Left lobe of liver (tissue), 2 donors: Measurements from ENCODE around the gene ANGPTL2. TPM values are rescaled to one million over a fixed set of nuclear protein-coding genes. Genes with fewer than 3 reads are reported as not detected.

Experiments
- ATAC-seq: fragments of 200-7000 bp; cut with Tn5 transposase; one replicate; pipeline ENCODE4 v1.9.1; 2020; ENCODE audit warnings: mild to moderate bottlenecking, moderate library complexity
- DNase-seq: peaks from one replicate; pipeline ENCODE4 v3.0.0-alpha.2; 2020; ENCODE audit warnings: low spot score
- total RNA-seq: library from RNA; stranded (reverse); gene quantifications from one replicate; pipeline ENCODE4 v1.2.1, GENCODE V29; 2021
- donor health status: DM: no; HTN: no; CAD: no; lungs with moderate emphysema.
- donor health status: DM: no; HTN: yes; CAD: no.

ANGPTL2 gene
- total RNA-seq, 1 donor from 2014 or later: 2.8 TPM

DNA sequence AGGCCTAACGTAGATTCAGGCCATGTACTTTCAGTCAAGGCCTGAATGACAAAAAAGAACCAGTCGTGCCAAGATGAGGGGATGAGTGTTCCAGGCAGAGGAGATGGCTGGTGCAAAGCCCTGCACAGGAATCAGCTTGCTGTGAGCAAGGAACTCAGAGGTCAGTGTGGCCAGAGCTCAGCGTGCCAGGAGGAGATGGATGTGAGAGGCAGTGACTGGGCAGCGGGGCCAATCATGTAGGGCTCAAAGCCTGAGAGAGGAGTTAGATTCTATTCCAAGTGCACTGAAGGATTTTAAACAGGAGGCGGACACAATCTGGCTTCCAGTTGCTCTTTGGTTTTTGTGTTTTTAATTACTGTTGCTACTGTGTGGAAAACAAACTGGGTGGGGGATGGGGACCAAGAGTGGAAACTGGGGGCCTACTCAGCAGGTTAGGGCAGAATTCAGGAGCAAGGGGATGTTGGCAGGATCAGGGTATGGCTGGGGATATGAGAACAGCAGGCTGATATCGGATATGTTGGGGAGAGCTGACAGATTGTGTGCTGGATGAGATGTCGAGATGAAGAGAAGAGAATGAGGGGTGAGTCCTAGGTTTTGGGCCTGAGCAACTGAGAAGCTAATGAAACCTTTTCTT is 64.3 kb downstream of the ANGPTL2 start:
- ATAC-seq (no peak), DNase-seq (no peak)

DNA sequence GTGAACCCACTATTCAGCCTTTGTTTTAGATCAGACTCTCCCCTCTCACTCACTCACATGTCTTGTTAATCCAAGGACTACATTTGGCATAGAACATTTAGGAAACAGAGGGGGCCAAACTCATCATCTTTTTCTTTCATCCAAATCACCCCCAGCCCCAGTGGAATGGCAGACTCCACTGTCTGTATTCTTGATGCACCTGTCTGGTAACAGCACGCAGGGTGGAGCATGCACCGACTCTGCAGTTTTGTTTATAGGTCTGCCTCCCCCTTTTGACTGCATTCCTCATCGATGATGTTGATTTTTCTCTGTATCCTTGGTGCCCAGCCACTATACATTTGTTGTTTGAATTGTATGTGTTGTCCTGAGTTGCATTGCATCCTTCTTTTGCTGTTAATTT is 66.0 kb downstream of the ANGPTL2 start:
- DNase-seq (no peak), ATAC-seq (no peak)

DNA sequence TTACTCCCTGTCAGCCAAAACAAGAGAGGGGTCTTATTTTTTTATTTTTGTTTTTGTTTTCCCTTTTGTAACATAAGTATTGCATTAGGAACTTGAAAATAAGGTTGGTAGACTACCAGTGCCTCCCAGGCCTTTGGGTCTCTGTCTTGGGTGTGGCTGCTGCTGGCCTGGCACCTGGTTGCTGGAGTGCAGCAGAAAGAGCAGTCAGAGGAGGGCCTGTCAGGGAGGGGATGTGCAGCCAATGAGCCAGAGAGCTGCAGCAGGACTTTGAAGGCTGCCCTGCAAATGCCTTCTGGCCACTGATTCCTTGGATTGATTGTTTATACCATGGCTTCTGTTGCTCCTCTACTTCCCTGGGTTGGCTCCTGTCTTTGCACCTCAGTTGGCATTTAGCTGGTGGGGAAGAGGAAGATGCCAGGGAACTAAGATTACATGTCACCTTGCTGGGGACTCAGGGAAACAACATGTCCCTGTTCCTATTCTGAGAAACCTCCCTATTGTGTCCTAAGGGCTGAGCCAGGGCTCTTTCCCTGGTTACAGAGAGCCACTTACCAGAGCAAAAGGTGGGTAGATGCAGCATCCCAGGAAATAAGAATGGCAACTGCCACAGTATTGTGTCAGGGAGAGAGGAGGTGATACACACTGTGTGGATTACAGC is 66.6 kb downstream of the ANGPTL2 start:
- ATAC-seq (no peak), DNase-seq (no peak)

DNA sequence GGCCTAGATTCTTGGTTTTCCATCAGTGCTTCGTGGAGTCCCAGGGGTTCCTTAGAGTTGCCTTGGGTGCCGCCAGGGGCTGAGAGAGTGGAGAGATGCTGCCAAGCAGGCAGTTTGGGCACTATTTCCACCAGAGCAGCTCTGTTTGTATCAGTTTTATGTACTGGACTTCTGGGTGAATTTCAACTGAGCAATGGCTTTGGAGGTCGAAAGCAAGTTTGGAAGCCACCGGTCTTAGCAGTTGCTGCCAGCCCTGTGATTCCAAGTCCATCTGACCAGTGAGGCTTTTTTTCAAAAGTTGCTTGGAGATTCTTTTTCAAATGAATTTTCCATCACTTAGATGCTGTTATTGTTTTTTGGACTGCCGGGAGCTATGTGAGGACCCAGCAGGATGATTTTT is 68.5 kb downstream of the ANGPTL2 start:
- DNase-seq: no peak
- no peak for ATAC-seq

DNA sequence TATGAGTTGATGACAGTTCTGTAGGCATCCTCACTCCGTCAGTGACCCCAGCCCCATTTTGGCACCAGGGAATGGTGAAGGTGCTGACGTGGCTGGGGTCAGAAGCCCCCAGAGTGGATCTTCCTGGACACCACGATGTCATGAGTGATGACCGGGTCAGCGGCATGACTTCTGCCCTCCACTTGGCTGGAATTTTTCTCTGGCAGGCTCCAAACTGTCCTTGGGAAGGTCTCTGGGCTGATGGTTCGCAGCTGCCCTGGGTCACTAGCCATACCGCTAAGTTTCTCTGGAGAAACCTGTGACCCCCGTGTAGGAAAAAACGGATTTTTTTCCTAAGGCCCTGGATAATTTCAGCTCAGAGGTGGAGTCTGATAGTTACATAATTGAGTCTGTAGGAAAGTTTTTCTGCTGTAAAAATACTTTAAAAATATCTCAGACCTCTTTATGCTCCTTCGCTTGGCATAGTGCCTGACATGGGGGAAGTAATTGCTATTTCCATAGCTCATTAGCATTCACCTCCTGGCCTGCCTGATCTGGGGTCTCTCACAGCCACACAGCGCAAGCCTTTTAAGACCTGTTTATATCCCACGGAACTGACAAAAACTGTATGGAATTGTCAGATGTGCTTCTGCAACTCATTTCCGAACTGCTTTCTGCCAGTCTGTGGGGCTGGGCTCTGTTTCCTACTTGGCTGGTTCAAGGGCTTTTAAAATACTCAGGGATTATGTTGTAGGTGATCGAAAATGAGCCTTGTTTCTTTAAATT is 69.2 kb downstream of the ANGPTL2 start:
- peak; percentile 42 for ATAC-seq
- DNase-seq: peak; percentile 44

DNA sequence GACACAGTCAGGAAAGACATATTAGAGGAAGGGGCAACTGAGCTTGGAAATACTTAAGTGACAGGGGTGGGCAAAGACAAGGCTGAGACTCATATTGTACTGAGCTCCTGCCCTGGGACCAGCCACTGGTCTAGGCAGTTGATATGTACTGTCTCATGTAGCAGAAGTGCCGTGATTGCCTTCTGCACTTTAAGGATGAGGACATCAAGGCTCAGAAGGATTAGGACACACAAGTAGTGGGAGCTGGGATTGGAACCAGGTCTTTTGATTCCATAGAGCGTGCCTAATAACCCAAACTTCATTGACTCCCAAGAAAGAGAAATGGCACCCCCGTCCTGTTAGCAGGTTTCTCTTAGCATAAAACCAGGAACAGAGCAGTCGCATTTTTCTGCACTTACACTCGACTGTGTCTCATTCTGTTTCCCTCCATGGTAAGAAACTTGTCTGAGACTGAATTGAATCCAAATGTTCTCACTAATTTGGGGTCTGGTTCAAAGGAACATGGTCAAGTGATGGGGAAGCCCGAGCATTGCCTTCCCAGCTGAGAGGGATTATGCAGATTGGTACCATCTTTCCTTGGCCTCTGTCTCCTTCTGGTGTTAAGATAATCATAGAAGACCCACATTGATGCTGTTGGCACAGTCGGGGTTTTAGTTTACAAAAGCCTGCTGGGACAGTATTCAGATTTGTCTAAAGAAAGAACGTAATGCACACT is 70.4 kb downstream of the ANGPTL2 start:
- no peak for DNase-seq
- no peak for ATAC-seq

DNA sequence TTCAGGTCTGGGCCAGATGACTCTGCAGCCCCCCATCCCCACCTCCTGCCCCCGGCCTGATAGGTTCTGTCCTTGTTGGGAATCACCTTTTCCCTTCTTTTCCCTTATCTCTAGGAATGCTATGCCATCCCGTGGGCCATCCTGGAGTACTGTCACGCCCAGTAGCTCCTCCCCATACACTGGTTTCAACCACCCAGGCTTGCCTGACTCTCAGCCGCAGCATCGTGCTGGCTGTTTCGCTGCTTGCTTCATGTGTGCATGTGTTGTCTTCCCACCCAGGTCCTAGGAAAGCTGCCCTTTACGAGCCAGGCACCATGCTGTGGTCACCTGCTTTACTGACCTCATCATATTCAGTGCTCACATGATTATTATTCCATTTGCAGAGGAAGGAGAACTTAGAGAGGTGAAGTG is 71.8 kb downstream of the ANGPTL2 start:
- no peak for DNase-seq
- no peak for ATAC-seq

DNA sequence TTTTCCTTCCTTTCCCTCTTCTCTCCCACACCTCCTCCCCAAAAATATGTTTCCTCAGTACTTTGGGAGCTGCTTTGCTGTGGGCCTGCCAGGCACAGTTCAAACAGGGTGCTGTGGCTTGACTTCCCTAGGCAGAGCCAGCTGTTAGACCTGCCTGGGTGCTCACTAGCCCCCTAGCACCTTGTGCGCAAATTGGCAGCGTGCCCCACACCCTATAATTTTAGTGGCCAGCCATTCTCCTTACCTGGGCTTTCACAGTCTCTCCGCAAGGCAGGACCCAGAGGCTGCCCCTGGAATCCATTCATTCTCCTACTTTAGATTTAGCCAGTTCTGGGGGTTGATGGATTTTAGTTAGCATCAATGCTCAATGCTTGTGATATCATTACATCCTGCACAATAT is 72.3 kb downstream of the ANGPTL2 start:
- no peak for ATAC-seq
- DNase-seq: no peak

DNA sequence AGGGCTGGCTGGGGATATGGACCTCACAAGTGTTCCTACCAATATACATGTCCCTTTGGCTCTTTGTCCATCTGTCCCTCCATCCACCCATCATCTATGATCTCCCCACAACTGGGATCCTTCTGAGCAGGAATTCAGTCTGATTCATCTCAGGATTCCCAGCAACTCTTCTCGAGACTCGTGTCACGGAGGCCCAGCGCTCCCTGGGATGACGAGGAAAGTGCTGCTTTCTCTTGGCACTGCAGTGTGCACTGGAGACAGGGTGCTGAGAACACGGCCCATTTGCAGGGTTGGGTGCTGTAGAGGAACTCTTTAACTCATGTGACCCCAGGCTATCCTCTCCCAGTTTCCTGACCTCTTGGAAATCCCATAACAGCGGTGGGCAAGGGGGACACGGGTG is 72.9 kb downstream of the ANGPTL2 start:
- DNase-seq: no peak
- ATAC-seq: no peak

DNA sequence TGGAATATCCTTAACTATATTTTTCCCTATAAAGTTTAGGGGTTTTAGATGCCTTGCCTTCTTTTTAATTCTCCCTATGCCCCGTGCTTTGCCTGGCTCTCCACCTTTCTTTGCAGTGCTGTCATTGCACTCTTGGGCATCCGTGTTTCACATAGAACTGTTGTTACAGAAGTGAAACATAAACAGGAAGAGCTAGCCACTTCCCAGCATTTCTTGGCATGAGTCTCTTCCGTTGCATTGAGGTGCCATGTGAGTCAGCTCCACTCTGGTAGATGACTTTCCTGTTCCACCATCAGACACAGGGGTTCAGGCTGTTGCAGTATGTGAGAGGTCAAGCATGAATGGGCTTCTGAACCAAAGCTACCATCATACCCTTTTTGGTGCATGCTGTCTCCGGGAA is 73.4 kb downstream of the ANGPTL2 start:
- ATAC-seq (peak; percentile 68), DNase-seq (no peak)

DNA sequence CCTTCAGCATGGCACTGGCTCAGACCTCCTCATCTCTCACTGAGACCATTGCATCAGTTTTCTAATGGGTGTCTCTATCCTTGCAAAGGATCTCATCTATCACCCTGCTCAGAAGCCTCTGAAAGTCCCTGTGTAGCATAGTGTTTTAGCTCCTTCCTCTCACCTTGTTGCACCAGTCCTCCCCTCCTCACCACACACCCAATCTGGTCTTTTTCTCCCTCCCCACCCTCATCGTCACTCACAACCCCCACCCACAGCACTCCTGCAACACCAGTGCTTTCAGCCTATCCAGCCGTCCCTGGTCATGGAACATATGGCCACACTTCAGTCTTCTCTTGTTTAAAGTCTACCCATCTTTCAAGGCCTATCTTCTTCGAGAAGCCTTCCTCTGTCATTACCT is 74.5 kb downstream of the ANGPTL2 start:
- no peak for ATAC-seq
- no peak for DNase-seq

DNA sequence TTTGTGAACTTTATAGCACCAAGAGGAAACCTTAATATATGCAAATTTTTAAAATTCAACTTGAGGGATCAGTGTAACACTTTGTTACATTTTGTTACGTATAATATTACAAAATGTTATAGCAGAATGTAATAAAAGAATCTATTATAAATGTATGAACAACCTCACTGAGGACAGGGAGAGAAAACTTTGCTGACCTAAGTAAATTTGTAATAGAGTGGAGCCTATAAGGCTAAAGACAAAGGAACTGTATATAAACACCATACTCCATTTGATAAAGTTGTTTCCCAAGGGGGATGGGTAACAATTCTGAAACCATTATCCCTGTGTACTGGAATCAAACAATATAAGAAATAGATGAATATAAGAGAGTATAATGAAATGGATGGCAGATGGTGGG is 77.3 kb downstream of the ANGPTL2 start:
- ATAC-seq (no peak), DNase-seq (no peak)

DNA sequence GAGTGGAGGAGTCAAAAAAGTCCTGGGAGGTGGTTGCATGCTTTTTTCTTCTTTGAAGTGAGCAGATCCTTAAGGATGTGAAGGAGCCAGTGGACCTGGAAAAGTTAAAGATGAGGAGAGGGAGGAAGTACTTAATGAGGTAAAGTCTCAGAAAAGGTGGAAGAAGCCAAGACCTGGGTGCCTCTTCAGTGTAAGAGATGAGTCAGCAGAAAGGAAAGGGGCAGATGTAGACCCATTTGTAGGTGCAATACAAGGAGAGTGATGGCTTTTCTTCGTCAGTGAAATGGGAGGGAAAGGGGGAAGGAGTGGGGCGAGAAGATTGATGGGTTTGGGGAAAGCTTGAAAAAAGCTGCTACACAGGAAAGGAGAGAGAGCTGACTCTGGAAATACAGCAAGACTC is 82.9 kb downstream of the ANGPTL2 start:
- ATAC-seq (no peak), DNase-seq (no peak)

DNA sequence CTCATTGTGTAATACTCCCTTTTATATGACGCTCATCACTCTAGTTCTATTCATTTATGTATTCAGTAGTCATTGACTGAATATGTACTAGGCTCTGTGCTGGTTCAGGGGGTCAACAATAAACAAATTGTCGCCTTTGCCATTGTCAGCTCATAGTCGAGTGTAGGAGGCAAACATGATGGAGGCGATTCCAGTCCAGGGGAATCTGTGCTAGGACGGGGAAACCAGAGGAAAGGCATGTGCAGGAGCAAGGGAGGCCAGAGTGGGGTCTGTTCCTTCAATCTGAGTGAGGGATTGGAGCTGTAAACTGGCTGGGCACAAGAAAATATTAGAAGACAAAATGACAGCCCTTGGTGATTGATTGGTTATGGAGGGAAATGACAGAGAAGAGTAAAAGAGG is 83.9 kb downstream of the ANGPTL2 start:
- DNase-seq: no peak
- ATAC-seq: no peak

Other genes with a start within 250 kb of the ANGPTL2 start
- 3.2 TPM for gene RALGPS1, start 207.9 kb downstream of the ANGPTL2 start, total RNA-seq
- 7.4 TPM for gene GARNL3, start 142.1 kb upstream of the ANGPTL2 start, total RNA-seq